ENCODE measurements around the gene EHMT2. TPM values are rescaled to one million over a fixed set of nuclear protein-coding genes. Genes with fewer than 3 reads are reported as not detected.
A peak's percentile ranks its signal among the peaks of the same experiment; 100 is the strongest.

The EHMT2 gene
- total RNA-seq (10 to 100 TPM in 1 of 4 donors, 1 to 10 TPM in 3; 6.8 to 14.2 (median 7.7) TPM), polyA plus RNA-seq (10 to 100 TPM in 2 of 3 donors, 1 to 10 TPM in 1; 8.4 to 20.8 (median 13.4) TPM)
- long read RNA-seq, donor 1, partial matches to known transcripts, result 0 of 6 reads
- long read RNA-seq, donor 1, other reads (novel, unspliced or antisense), result 0 of 6 reads
- long read RNA-seq, donor 2, partial matches to known transcripts, result 6 of 15 reads
- long read RNA-seq, donor 2, other reads (novel, unspliced or antisense), result 2 of 15 reads

- ATAC-seq (peak; percentile 72 to 84 (median 73)), DNase-seq (peak; percentile 85 to 93)
- Histone ChIP-seq H3K36me3 (ENCODE audit: insufficient read depth in 1 of 2, low read depth in 1 of 2) (peaks cover 0 to 33% of the 10 kb centered on the region in 2 donors), H3K9me3 (no peaks in the 10 kb centered on the region), H3K27ac (peak within 1 kb of the TSS; percentile 85), H3K4me3 (peak within 1 kb of the TSS; percentile 77), H3K4me1 (peaks cover 16% of the 10 kb centered on the region), H3K27me3 (ENCODE audit: insufficient read depth in 3 of 3, low read length in 2 of 3) (no peaks in the 10 kb centered on the region)
- intact Hi-C loops (cut with DNase I), result loop anchor here in 1 of 2 donors (2.0 to 10.0 kb wide), 2 partner anchors 63 to 353 kb away; partner anchors contain the start of genes ATP6V1G2, DDX39B and NFKBIL1
- peak; percentile 6 for TF ChIP-seq CTCF (IDR thresholded peaks at IDR 0.05)
- 0 to 1% (median 0%) methylated on average over 41 to 49 of the region's 49 CpGs for WGBS, 3 donors
Observed at GRCh38 chr6:31897612-31898382, at the start of gene EHMT2. Gene EHMT2, minus strand, starts transcription at chr6:31897698. Its CDS starts 21 bp downstream, at chr6:31897677.

- no peak for DNase-seq
- intact Hi-C loops (cut with DNase I), result no loop called here
- H3K27ac ChIP-seq, result no peak overlapping the region
- ATAC-seq, result no peak
- no peak for TF ChIP-seq CTCF (IDR thresholded peaks at IDR 0.05)
- H3K36me3 ChIP-seq (ENCODE audit: insufficient read depth in 1 of 2, low read depth in 1 of 2), result peaks cover 0 to 13% of the 10 kb centered on the region in 2 donors
- 82 to 83% (median 83%) methylated on average over 24 of the region's 24 CpGs for WGBS, 3 donors
- no peaks in the 10 kb centered on the region for H3K9me3 ChIP-seq
- no peaks in the 10 kb centered on the region for H3K4me1 ChIP-seq
- no peak overlapping the region for H3K4me3 ChIP-seq
- peaks cover 0 to 28% (median 0%) of the 10 kb centered on the region in 3 donors for H3K27me3 ChIP-seq (ENCODE audit: insufficient read depth in 3 of 3, low read length in 2 of 3)
Observed at GRCh38 chr6:31947070-31947675, 49.7 kb upstream of the EHMT2 start.

- Histone ChIP-seq H3K27ac (peak overlapping the region; percentile 55), H3K27me3 (ENCODE audit: insufficient read depth in 3 of 3, low read length in 2 of 3) (peaks cover 0 to 28% (median 0%) of the 10 kb centered on the region in 3 donors), H3K4me1 (no peaks in the 10 kb centered on the region), H3K9me3 (no peaks in the 10 kb centered on the region), H3K36me3 (ENCODE audit: insufficient read depth in 1 of 2, low read depth in 1 of 2) (peaks cover 0 to 5% of the 10 kb centered on the region in 2 donors), H3K4me3 (peak overlapping the region; percentile 22)
- TF ChIP-seq CTCF (IDR thresholded peaks at IDR 0.05), result no peak
- DNase-seq (no peak), ATAC-seq (no peak)
- whole genome bisulfite sequencing, 3 donors, result 67 to 79% (median 70%) methylated on average over 11 of the region's 11 CpGs
- intact Hi-C loops (cut with DNase I), result no loop called here
Observed at GRCh38 chr6:31946370-31946885, 48.9 kb upstream of the EHMT2 start.

GRCh38 chr6:31945507-31946369 is 48.2 kb upstream of the EHMT2 start, which contains the start of gene CFB:
Gene CFB, plus strand, starts transcription at chr6:31946095. Its CDS starts 127 bp downstream, at chr6:31946222.
- Histone ChIP-seq H3K27ac (peak within 1 kb of the TSS; percentile 55), H3K9me3 (no peaks in the 10 kb centered on the region), H3K4me1 (no peaks in the 10 kb centered on the region), H3K36me3 (ENCODE audit: insufficient read depth in 1 of 2, low read depth in 1 of 2) (no peaks in the 10 kb centered on the region), H3K4me3 (peak within 1 kb of the TSS; percentile 22), H3K27me3 (ENCODE audit: insufficient read depth in 3 of 3, low read length in 2 of 3) (peaks cover 0 to 28% (median 0%) of the 10 kb centered on the region in 3 donors)
- TF ChIP-seq CTCF (IDR thresholded peaks at IDR 0.05), result no peak
- ATAC-seq, result peak; percentile 48 to 67 (median 50)
- intact Hi-C loops (cut with DNase I), result no loop called here
- 34 to 36% (median 35%) methylated on average over 10 to 11 of the region's 11 CpGs for WGBS, 3 donors
- peak; percentile 84 to 87 for DNase-seq
